Prostate gland (tissue), 2 donors: ENCODE results near the gene NFATC3. TPM values are rescaled to one million over a fixed set of nuclear protein-coding genes. Genes with fewer than 3 reads are reported as not detected.
A peak's percentile ranks its signal among the peaks of the same experiment; 100 is the strongest.

Source experiments
- DNase-seq: peaks from one replicate; pipeline ENCODE4 v3.0.0-alpha.2; 2019; ENCODE audit warnings: low spot score
- H3K27ac ChIP-seq, 2 donors: fragments of 200-600 bp; sonication (generic); 2 replicates each; pipeline ENCODE4 v1.5.1; 2017 to 2019
- H3K27me3 ChIP-seq: fragments of 200-600 bp; sonication (generic); replicated peaks from 2 replicates; pipeline ENCODE4 v1.5.1; 2019; ENCODE audit not compliant: insufficient read depth
- H3K36me3 ChIP-seq, 2 donors: fragments of 200-600 bp; sonication (generic); 1 replicate in 1 of 2; 2 replicates in 1 of 2; pipeline versions ENCODE4 v1.5.1 to v1.8.1; 2017 to 2019
- H3K4me1 ChIP-seq: fragments of 200-600 bp; sonication (generic); replicated peaks from 2 replicates; pipeline ENCODE4 v1.5.1; 2019
- H3K4me3 ChIP-seq, 2 donors: fragments of 200-600 bp; sonication (generic); 2 replicates each; pipeline ENCODE4 v1.5.1; 2017 to 2019
- H3K9me3 ChIP-seq: fragments of 200-600 bp; sonication (generic); 2 replicates; pipeline ENCODE4 v1.5.1; 2017
- POLR2A ChIP-seq: fragments of 450-650 bp; IDR thresholded peaks from one replicate; pipeline ENCODE4 v1.6.1; 2016; ENCODE audit warnings: antibody characterized with exemption, mild to moderate bottlenecking
- POLR2AphosphoS5 ChIP-seq: sonication (generic); formaldehyde crosslinking; IDR thresholded peaks from one replicate; pipeline ENCODE4 v1.6.1; 2017; ENCODE audit warnings: antibody characterized with exemption
- whole genome bisulfite sequencing: methylation state at CpG from one replicate; pipeline ENCODE4 v1.1.5; 2018; 5-methylcytosine and 5-hydroxymethylcytosine counted together
- intact Hi-C: fragments of 100-400 bp; cut with DNase I; formaldehyde crosslinking; loops from one replicate; pipeline ENCODE4 v1.14.2; 2022
- total RNA-seq, 2 donors: library from RNA; depleted of rRNA; stranded (reverse); fragments of >200 nt; gene quantifications; one replicate each; pipeline ENCODE4 v1.1.0, GENCODE V29; 2016
- TF ChIP-seq, protein P1 (sequence below), 4 experiments: fragments of 200-600 bp in 2 of 4; fragments of 450-650 bp in 2 of 4; sonication (generic) in 2 of 4; IDR thresholded peaks; 1 replicate in 3 of 4; 2 replicates in 1 of 4; pipeline ENCODE4 v1.5.1; 2016 to 2019; ENCODE audit warnings: antibody characterized with exemption in 4 of 4, mild to moderate bottlenecking in 2 of 4, moderate library complexity in 2 of 4

The NFATC3 gene
- total RNA-seq, 2 donors from 2014 or later = 36.6 to 84.1 TPM

GRCh38 chr16:68070806-68071517 lies 14.2 kb upstream of the NFATC3 start:
- no peaks in the 10 kb centered on the region for H3K36me3 ChIP-seq
- H3K27me3 ChIP-seq = no peaks in the 10 kb centered on the region
- no peak for TF ChIP-seq POLR2A
- TF ChIP-seq, protein P1, sequence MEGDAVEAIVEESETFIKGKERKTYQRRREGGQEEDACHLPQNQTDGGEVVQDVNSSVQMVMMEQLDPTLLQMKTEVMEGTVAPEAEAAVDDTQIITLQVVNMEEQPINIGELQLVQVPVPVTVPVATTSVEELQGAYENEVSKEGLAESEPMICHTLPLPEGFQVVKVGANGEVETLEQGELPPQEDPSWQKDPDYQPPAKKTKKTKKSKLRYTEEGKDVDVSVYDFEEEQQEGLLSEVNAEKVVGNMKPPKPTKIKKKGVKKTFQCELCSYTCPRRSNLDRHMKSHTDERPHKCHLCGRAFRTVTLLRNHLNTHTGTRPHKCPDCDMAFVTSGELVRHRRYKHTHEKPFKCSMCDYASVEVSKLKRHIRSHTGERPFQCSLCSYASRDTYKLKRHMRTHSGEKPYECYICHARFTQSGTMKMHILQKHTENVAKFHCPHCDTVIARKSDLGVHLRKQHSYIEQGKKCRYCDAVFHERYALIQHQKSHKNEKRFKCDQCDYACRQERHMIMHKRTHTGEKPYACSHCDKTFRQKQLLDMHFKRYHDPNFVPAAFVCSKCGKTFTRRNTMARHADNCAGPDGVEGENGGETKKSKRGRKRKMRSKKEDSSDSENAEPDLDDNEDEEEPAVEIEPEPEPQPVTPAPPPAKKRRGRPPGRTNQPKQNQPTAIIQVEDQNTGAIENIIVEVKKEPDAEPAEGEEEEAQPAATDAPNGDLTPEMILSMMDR (IDR thresholded peaks at IDR 0.05) = no peak
- TF ChIP-seq POLR2AphosphoS5 = no peak
- no peak overlapping the region for H3K4me3 ChIP-seq
- 88% methylated on average over 14 of the region's 14 CpGs for WGBS
- peaks cover 8% of the 10 kb centered on the region for H3K4me1 ChIP-seq
- intact Hi-C loops = no loop called here
- no peaks in the 10 kb centered on the region for H3K9me3 ChIP-seq
- no peak overlapping the region for H3K27ac ChIP-seq
- no peak for DNase-seq

DNA sequence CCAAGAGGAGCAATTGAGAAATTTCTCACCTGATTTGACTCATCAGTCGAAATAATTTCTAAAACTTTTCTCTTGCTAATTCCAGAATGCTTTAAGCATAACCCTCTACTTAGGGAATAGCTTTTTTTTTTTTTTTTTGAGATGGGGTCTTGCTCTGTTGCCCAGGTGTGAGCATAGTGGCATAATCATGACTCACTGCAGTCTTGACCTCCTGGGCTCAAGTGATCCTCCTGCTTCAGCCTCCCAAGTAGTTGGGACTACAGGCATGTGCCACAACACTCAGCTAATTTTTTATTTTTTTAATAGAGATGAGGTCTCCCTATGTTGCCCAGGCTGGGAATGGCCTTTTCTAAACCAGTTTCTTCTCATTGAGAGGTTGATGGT lies 13.7 kb upstream of the NFATC3 start:
- no peaks in the 10 kb centered on the region for H3K36me3 ChIP-seq
- WGBS = 97% methylated on average over 1 of the region's 1 CpG

GRCh38 chr16:68072038-68072695 lies 13.0 kb upstream of the NFATC3 start:
- intact Hi-C loops = no loop called here
- WGBS = 56% methylated on average over 9 of the region's 9 CpGs

More for the DNA sequence above, 13.7 kb upstream of the NFATC3 start:
- H3K27ac ChIP-seq = no peak overlapping the region
- no peak overlapping the region for H3K4me3 ChIP-seq
- no peaks in the 10 kb centered on the region for H3K9me3 ChIP-seq
- H3K27me3 ChIP-seq = no peaks in the 10 kb centered on the region
- peaks cover 8% of the 10 kb centered on the region for H3K4me1 ChIP-seq
- no peak for TF ChIP-seq POLR2AphosphoS5
- TF ChIP-seq POLR2A = no peak
- TF ChIP-seq, protein P1 (IDR thresholded peaks at IDR 0.05) = no peak
- no peak for DNase-seq
- intact Hi-C loops = no loop called here

DNA sequence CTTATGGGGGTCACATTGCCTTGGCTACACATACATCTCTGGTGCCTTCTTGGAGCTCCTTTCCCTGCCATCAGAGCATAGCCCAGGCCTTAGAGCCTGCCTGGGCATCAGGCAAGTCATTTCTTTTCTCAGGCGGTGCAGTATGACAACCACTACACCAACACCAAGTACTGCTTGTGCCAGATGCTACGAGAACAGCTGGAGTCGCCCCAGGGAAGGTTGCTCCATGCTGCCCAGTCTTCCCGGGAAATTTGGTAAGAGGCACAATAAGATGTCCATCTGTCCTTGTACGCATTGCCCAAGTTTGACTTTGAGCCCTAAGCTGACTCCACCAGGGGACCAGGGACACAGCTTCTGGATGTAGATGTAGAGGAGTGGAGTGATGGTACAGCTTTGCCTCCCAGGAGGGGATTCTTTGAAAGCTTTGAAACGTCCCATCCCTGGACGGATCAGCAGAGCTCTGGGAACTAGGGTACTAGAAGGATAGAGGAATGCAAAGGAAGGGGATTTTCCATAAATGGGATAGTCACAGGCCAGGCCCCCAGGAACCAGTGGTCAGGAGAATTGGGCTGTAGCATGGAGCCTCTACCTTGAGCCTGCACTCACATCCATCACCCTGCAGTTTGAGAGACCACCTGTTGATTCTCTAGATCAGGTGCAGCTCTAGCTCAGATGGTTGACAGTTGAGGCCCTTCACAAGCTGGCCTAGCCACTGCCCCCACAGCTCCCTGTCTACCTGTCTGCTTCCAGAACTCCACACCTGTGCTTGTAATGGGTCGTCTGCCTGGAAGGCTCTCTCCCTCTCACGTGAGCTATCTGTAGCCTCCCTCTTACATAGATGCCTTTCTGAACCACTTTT lies 11.0 kb upstream of the NFATC3 start:
- no peak overlapping the region for H3K27ac ChIP-seq
- no peaks in the 10 kb centered on the region for H3K27me3 ChIP-seq
- no peaks in the 10 kb centered on the region for H3K36me3 ChIP-seq
- no peak for DNase-seq
- H3K9me3 ChIP-seq = no peaks in the 10 kb centered on the region
- TF ChIP-seq POLR2A (no peak), POLR2AphosphoS5 (no peak)
- TF ChIP-seq, protein P1 (IDR thresholded peaks at IDR 0.05) = no peak
- intact Hi-C loops = no loop called here
- peaks cover 3% of the 10 kb centered on the region for H3K4me1 ChIP-seq
- 92% methylated on average over 9 of the region's 9 CpGs for WGBS
- no peak overlapping the region for H3K4me3 ChIP-seq

More at GRCh38 chr16:68072038-68072695, 13.0 kb upstream of the NFATC3 start:
- TF ChIP-seq POLR2A = no peak
- TF ChIP-seq, protein P1 (IDR thresholded peaks at IDR 0.05) = no peak
- peak; percentile 81 for TF ChIP-seq POLR2AphosphoS5
- H3K27ac ChIP-seq = no peak overlapping the region
- H3K4me1 ChIP-seq = peaks cover 8% of the 10 kb centered on the region
- no peak overlapping the region for H3K4me3 ChIP-seq
- no peaks in the 10 kb centered on the region for H3K27me3 ChIP-seq
- peak; percentile 77 for DNase-seq
- no peaks in the 10 kb centered on the region for H3K36me3 ChIP-seq
- no peaks in the 10 kb centered on the region for H3K9me3 ChIP-seq
